ENCODE measurements around the gene MPV17L2. TPM values are rescaled to one million over a fixed set of nuclear protein-coding genes. Genes with fewer than 3 reads are reported as not detected.

MPV17L2 gene
- total and polyA plus RNA-seq, 7 experiments from 2014 or later = 4.8 to 15.5 (median 7.0) TPM

DNA sequence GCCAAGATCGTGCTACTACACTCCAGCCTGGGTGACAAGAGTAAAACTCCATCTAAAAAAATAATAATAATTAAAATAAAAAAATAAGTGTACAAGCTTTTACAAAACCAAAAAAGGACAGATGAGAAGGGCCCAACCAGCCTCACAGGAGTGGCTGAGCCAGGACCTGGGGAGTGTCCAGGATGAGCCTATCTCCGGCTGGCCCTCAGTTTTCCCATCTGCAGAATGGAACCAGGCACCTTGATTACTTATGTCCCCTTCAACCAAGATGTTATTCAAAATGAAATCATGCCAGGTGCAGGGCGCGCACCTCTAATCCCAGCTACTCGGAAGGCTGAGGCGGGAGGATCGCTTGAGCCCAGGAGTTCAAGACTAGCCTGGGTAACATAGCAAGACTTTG, 28.9 kb upstream of the MPV17L2 start:
- Histone ChIP-seq H3K36me3 (ENCODE audit: control insufficient read depth in 2 of 3, insufficient read depth in 3 of 3, low read length in 3 of 3) (peaks cover 0 to 50% (median 14%) of the 10 kb centered on the region in 3 experiments), H3K9me3 (ENCODE audit: control insufficient read depth in 2 of 3, low read length in 3 of 3) (no peaks in the 10 kb centered on the region), H3K4me3 (ENCODE audit: low read length) (no peak overlapping the region), H3K4me1 (ENCODE audit: control insufficient read depth in 2 of 2, insufficient read depth in 2 of 2, low read length in 2 of 2) (peaks cover 0 to 13% of the 10 kb centered on the region in 2 donors), H3K27me3 (ENCODE audit: control insufficient read depth in 2 of 2, insufficient read depth in 2 of 2, low read length in 2 of 2) (no peaks in the 10 kb centered on the region), H3K27ac (ENCODE audit: low read depth, low read length) (no peak overlapping the region)
- ChIA-PET CTCF (interaction anchor here (0.9 to 1.2 kb wide), 4 partner anchors 29 to 288 kb away, joined by 3 read pairs; partner anchors contain the start of gene MPV17L2), POLR2A (no interaction called here)
- ATAC-seq (no peak), DNase-seq (no peak)
- Mint-ChIP-seq H3K4me3 (no peak overlapping the region), H3K27ac (no peak overlapping the region), H3K9me3 (no peaks in the 10 kb centered on the region), H3K27me3 (no peaks in the 10 kb centered on the region), H3K4me1 (peaks cover 0 to 15% (median 9%) of the 10 kb centered on the region in 7 donors), H3K36me3 (peaks cover 10 to 22% (median 11%) of the 10 kb centered on the region in 5 donors)
- intact Hi-C loops (cut with micrococcal nuclease) = no loop called here

DNA sequence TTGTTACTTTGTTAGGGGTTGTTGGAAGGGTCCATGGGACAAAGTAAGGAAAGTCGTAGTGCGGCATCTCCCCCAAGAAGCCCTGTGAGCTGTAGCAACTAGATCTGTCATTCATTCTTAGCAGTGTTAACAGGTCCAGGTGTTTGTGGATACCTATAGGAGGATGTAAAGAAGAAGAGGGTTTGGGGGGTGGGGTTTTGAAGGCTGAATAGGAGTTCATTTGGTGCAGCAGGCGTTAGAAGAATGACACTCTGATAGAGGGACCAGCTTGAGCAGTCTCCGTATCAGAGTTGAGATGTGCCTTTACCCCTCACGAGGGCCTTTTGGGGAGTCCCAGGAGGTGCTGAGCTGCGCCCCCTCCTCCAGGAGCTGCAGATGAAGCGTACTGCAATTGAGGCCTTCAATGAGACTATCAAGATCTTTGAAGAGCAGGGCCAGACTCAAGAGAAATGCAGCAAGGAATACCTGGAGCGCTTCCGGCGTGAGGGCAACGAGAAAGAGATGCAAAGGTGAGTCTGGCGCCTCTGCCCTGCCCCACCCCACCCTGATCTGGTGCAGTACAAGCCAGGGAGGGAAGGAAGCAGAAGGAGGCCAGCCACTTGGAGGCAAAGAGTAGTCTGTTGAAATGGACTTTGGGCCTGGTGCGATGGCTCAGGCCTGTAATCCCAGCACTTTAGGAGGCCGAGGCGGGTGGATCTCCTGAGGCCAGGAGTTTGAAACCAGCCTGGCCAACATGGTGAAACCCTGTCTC, 27.0 kb upstream of the MPV17L2 start:
- Histone ChIP-seq H3K4me3 (ENCODE audit: low read length) (no peak overlapping the region), H3K27me3 (ENCODE audit: control insufficient read depth in 2 of 2, insufficient read depth in 2 of 2, low read length in 2 of 2) (no peaks in the 10 kb centered on the region), H3K36me3 (ENCODE audit: control insufficient read depth in 2 of 3, insufficient read depth in 3 of 3, low read length in 3 of 3) (peaks cover 0 to 55% (median 14%) of the 10 kb centered on the region in 3 experiments), H3K4me1 (ENCODE audit: control insufficient read depth in 2 of 2, insufficient read depth in 2 of 2, low read length in 2 of 2) (peaks cover 0 to 6% of the 10 kb centered on the region in 2 donors), H3K27ac (ENCODE audit: low read depth, low read length) (no peak overlapping the region), H3K9me3 (ENCODE audit: control insufficient read depth in 2 of 3, low read length in 3 of 3) (no peaks in the 10 kb centered on the region)
- no peak overlapping the region for H3K4me3 Mint-ChIP-seq
- ATAC-seq (no peak), DNase-seq (no peak)
- no peak overlapping the region for H3K27ac Mint-ChIP-seq
- peaks cover 9 to 25% (median 10%) of the 10 kb centered on the region in 5 donors for H3K36me3 Mint-ChIP-seq
- H3K9me3 Mint-ChIP-seq = no peaks in the 10 kb centered on the region
- no peaks in the 10 kb centered on the region for H3K27me3 Mint-ChIP-seq
- H3K4me1 Mint-ChIP-seq = peaks cover 0 to 7% (median 5%) of the 10 kb centered on the region in 7 donors
- ChIA-PET POLR2A (interaction anchor here (0.6 kb wide), 1 partner anchor 289 kb away, joined by 3 read pairs; no protein-coding TSS in a partner anchor), CTCF (interaction anchor here (0.6 to 3.0 kb wide), 5 partner anchors 14 to 109 kb away, joined by 3 to 16 read pairs (median 10); no protein-coding TSS in a partner anchor)
- intact Hi-C loops (cut with micrococcal nuclease) = no loop called here

DNA sequence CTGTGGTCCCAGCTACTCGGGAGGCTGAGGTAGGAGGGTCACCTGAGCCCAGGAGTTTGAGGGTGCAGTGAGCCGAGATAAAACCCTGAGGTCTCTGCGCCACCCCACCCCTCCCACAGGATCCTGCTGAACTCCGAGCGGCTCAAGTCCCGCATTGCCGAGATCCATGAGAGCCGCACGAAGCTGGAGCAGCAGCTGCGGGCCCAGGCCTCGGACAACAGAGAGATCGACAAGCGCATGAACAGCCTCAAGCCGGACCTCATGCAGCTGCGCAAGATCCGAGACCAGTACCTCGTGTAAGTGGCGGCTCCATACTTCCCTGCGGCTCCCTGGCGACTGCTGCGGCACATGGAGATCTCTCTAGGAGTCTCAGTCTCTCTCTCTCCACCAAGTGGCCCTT, 26.0 kb upstream of the MPV17L2 start:
- Mint-ChIP-seq H3K4me1 (peaks cover 0 to 9% (median 4%) of the 10 kb centered on the region in 7 donors), H3K9me3 (no peaks in the 10 kb centered on the region), H3K27ac (no peak overlapping the region), H3K4me3 (no peak overlapping the region), H3K36me3 (peaks cover 9 to 25% (median 10%) of the 10 kb centered on the region in 5 donors), H3K27me3 (no peaks in the 10 kb centered on the region)
- no peak overlapping the region for H3K4me3 ChIP-seq (ENCODE audit: low read length)
- ATAC-seq = no peak
- H3K4me1 ChIP-seq (ENCODE audit: control insufficient read depth in 2 of 2, insufficient read depth in 2 of 2, low read length in 2 of 2) = peaks cover 0 to under 1% of the 10 kb centered on the region in 2 donors
- ChIA-PET CTCF (interaction anchor here (1.5 to 3.0 kb wide), 4 partner anchors 53 to 230 kb away, joined by 3 to 16 read pairs (median 11); no protein-coding TSS in a partner anchor), POLR2A (interaction anchor here (1.4 kb wide), 1 partner anchor 79 kb away, joined by 4 read pairs; no protein-coding TSS in a partner anchor)
- intact Hi-C loops (cut with micrococcal nuclease) = no loop called here
- H3K27ac ChIP-seq (ENCODE audit: low read depth, low read length) = no peak overlapping the region
- no peaks in the 10 kb centered on the region for H3K27me3 ChIP-seq (ENCODE audit: control insufficient read depth in 2 of 2, insufficient read depth in 2 of 2, low read length in 2 of 2)
- no peaks in the 10 kb centered on the region for H3K9me3 ChIP-seq (ENCODE audit: control insufficient read depth in 2 of 3, low read length in 3 of 3)
- H3K36me3 ChIP-seq (ENCODE audit: control insufficient read depth in 2 of 3, insufficient read depth in 3 of 3, low read length in 3 of 3) = peaks cover 0 to 54% (median 14%) of the 10 kb centered on the region in 3 experiments
- no peak for DNase-seq

DNA sequence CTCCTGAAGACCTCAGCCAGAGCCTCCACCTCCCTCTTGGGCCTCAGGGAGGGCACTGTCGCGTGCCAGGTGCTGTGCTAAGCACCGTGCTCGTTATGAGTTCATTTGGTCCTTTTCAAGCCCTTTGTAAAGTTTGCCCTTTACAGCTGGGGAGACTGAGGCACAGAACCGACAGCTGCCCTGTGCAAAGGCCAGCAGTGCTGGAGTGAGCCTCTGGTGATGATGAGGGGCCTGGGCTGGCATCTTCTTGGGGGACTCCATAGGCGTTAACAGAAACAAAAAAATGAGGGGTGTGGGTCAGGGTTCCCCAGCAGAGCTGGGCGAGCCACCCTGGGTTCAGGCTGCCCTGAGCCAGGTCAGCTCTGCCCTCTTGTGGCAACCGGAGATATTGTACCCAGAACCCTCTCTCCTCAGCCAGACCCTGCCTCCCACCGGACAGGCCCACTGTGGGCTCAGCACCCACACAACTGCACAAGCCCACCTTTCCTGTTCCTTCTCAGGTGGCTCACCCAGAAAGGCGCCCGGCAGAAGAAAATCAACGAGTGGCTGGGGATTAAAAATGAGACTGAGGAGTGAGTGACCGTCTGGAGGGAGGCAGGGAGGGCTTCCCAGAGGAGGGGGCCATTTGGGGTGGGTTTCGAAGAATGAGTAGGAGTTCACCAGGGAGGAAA, 24.9 kb upstream of the MPV17L2 start:
- DNase-seq (peak in 7 of 9 donors; percentile 32 to 70 (median 59)), ATAC-seq (peak; percentile 71)
- H3K36me3 ChIP-seq (ENCODE audit: control insufficient read depth in 2 of 3, insufficient read depth in 3 of 3, low read length in 3 of 3) = peaks cover 0 to 45% (median 12%) of the 10 kb centered on the region in 3 experiments
- POLR2A ChIA-PET = interaction anchor here (1.2 to 1.5 kb wide), 3 partner anchors 55 to 105 kb away, joined by 3 to 4 read pairs (median 4); no protein-coding TSS in a partner anchor
- H3K27ac ChIP-seq (ENCODE audit: low read depth, low read length) = no peak overlapping the region
- H3K4me1 ChIP-seq (ENCODE audit: control insufficient read depth in 2 of 2, insufficient read depth in 2 of 2, low read length in 2 of 2) = peaks cover 0 to under 1% of the 10 kb centered on the region in 2 donors
- H3K36me3 Mint-ChIP-seq = peaks cover 9 to 24% (median 10%) of the 10 kb centered on the region in 5 donors
- H3K9me3 ChIP-seq (ENCODE audit: control insufficient read depth in 2 of 3, low read length in 3 of 3) = no peaks in the 10 kb centered on the region
- H3K4me3 Mint-ChIP-seq = no peak overlapping the region
- CTCF ChIA-PET = interaction anchor here (0.6 to 3.0 kb wide), 14 partner anchors 9 to 232 kb away, joined by 3 to 16 read pairs (median 3); partner anchors contain the start of gene IL12RB1
- no peak overlapping the region for H3K4me3 ChIP-seq (ENCODE audit: low read length)
- no peaks in the 10 kb centered on the region for H3K9me3 Mint-ChIP-seq
- H3K4me1 Mint-ChIP-seq = peaks cover 0 to 14% (median 4%) of the 10 kb centered on the region in 7 donors
- H3K27me3 ChIP-seq (ENCODE audit: control insufficient read depth in 2 of 2, insufficient read depth in 2 of 2, low read length in 2 of 2) = no peaks in the 10 kb centered on the region
- intact Hi-C loops (cut with micrococcal nuclease) = loop anchor here (1.0 kb wide), 3 partner anchors 55 to 230 kb away; no protein-coding TSS in a partner anchor
- H3K27me3 Mint-ChIP-seq = no peaks in the 10 kb centered on the region
- peak overlapping the region in 2 of 9 donors; percentile 5 to 65 for H3K27ac Mint-ChIP-seq

DNA sequence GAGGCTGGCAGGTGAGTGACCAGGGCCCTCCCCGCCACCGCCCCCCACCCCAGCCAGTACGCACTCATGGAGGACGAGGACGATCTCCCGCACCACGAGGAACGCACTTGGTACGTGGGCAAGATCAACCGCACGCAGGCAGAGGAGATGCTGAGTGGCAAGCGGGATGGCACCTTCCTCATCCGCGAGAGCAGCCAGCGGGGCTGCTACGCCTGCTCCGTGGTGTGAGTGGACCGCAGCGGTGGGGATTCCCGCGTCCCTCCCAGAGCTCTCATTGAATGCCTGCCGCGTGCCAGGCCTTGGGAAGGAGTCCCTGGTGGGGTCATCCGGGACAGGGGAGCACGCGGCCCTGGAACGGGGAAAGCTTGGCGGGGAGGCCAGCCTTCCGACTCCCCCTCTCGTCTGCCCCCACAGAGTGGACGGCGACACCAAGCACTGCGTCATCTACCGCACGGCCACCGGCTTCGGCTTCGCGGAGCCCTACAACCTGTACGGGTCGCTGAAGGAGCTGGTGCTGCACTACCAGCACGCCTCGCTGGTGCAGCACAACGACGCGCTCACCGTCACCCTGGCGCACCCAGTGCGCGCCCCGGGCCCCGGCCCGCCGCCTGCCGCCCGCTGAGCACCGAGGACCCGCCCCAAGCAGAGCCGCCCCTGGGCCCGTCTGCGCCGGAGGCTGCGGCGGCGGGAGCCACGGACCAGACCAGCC, 24.2 kb upstream of the MPV17L2 start:
- no peak for ATAC-seq
- Histone ChIP-seq H3K9me3 (ENCODE audit: control insufficient read depth in 2 of 3, low read length in 3 of 3) (no peaks in the 10 kb centered on the region), H3K4me1 (ENCODE audit: control insufficient read depth in 2 of 2, insufficient read depth in 2 of 2, low read length in 2 of 2) (peaks cover 0 to 5% of the 10 kb centered on the region in 2 donors), H3K27me3 (ENCODE audit: control insufficient read depth in 2 of 2, insufficient read depth in 2 of 2, low read length in 2 of 2) (no peaks in the 10 kb centered on the region), H3K36me3 (ENCODE audit: control insufficient read depth in 2 of 3, insufficient read depth in 3 of 3, low read length in 3 of 3) (peaks cover 0 to 39% (median 7%) of the 10 kb centered on the region in 3 experiments), H3K4me3 (ENCODE audit: low read length) (no peak overlapping the region), H3K27ac (ENCODE audit: low read depth, low read length) (no peak overlapping the region)
- Mint-ChIP-seq H3K36me3 (peaks cover 7 to 21% (median 10%) of the 10 kb centered on the region in 5 donors), H3K27me3 (no peaks in the 10 kb centered on the region), H3K4me1 (peaks cover 0 to 17% (median 7%) of the 10 kb centered on the region in 7 donors), H3K27ac (no peak overlapping the region), H3K4me3 (no peak overlapping the region), H3K9me3 (no peaks in the 10 kb centered on the region)
- intact Hi-C loops (cut with micrococcal nuclease) = loop anchor here (1.0 kb wide), 3 partner anchors 56 to 231 kb away; no protein-coding TSS in a partner anchor
- POLR2A ChIA-PET = interaction anchor here (1.2 to 1.5 kb wide), 3 partner anchors 55 to 105 kb away, joined by 3 to 4 read pairs (median 4); no protein-coding TSS in a partner anchor
- DNase-seq = no peak
- CTCF ChIA-PET = interaction anchor here (0.6 to 3.0 kb wide), 11 partner anchors 8 to 232 kb away, joined by 3 to 16 read pairs (median 3); partner anchors contain the start of gene IL12RB1
